Right cardiac atrium (tissue), 5 donors: ENCODE results near the gene PRRT1. TPM values are rescaled to one million over a fixed set of nuclear protein-coding genes. Genes with fewer than 3 reads are reported as not detected.
A peak's percentile ranks its signal among the peaks of the same experiment; 100 is the strongest.

ENCODE experiments used
- ATAC-seq, 2 donors: fragments of 200-7000 bp; cut with Tn5 transposase; one replicate each; pipeline versions ENCODE4 v1.8.0 to v1.9.1; 2020; ENCODE audit warnings: moderate library complexity in 2 of 2, mild to moderate bottlenecking in 1 of 2
- DNase-seq, 3 donors: peaks; one replicate each; pipeline ENCODE4 v3.0.0-alpha.2; 2020
- H3K27ac ChIP-seq: one replicate; pipeline ENCODE4 v1.5.1; 2013; ENCODE audit warnings: mild to moderate bottlenecking, low read length, control low read depth, moderate library complexity
- H3K27me3 ChIP-seq: one replicate; pipeline ENCODE4 v1.6.1; 2013; ENCODE audit not compliant: control insufficient read depth, insufficient read depth
- H3K4me1 ChIP-seq: one replicate; pipeline ENCODE4 v1.6.1; 2013; ENCODE audit warnings: low read length; ENCODE audit not compliant: control insufficient read depth, insufficient read depth
- H3K4me3 ChIP-seq: one replicate; pipeline ENCODE4 v1.5.1; 2013; ENCODE audit warnings: low read length, control low read depth
- H3K9me3 ChIP-seq: one replicate; pipeline ENCODE4 v1.6.1; 2013; ENCODE audit warnings: low read length; ENCODE audit not compliant: control insufficient read depth
- WGBS: extraction: QIAGEN DNeasy Blood & Tissue Kit; methylation state at CpG from one replicate; pipeline ENCODE4 v1.1.7; 2013; 5-methylcytosine and 5-hydroxymethylcytosine counted together
- intact Hi-C, 4 donors: fragments of 100-400 bp; cut with DNase I; formaldehyde crosslinking; loops; one replicate each; pipeline versions ENCODE4 v1.11.0 to v1.14.0; 2022 to 2023
- polyA plus RNA-seq: library from polyadenylated mRNA; stranded (reverse); fragments of 200-250 nt; gene quantifications from one replicate; pipeline ENCODE4 v1.2.3, GENCODE V29; 2013
- total RNA-seq, 4 donors: library from RNA; stranded (reverse); fragmentation: NEBNext Ultra II Directional; extraction: Animal tissue kit (Norgen Biotek cat#: 25700); gene quantifications; one replicate each; pipeline ENCODE4 v1.2.1, GENCODE V29; 2021
- donor health status: healthy with polysubstance abuse.
- donor health status: DM: no; HTN: yes; CAD: no.
- donor health status: DM: no; HTN: no; CAD: no.
- donor health status: DM: no; HTN: yes; CAD: no; lungs with severe emphysema.
- donor health status: DM: yes; HTN: yes; CAD: no.

PRRT1 gene
- total and polyA plus RNA-seq, 5 donors: 1.5 to 3.3 (median 1.9) TPM

DNA sequence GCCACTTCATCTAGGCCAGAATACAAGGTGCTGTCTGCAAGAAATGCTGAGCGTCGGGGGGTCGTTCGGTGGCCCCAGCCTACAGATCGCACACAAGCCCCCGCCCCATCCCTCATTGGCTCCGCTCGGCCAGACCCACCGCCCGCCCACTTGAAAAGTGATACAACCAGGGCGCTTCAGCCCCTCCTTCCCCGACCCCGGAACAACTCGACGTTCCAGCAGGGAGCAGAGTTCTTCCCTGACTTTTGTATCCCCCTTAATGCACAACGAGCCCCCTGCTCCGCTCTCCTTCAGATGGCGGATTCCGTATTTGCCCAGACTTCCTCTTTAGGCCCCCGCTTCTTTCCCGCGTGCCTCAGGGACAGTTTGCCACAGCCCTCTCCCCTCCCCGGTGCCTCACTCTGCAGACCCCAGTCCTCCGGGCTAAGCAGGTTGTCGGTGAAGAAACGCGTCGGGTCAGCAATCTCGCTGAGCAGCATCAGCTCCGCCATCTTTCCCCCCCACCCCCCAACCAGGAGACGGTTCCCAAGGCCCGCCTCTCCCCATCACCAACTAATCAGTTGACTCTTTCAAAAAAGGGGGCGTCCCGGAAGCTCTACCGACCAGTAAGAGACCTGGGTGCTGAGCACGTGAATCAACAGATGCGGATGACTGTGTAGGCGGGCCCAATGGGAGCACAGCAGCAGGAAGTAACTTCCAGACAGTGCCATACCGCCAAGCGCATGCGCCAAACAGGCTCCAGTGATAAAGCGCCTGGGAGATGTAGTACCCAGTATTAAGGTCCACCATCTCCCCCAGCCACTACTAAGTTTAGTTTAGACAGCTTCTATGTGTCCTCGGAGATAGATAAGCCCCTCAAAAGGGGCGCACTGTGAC is 23.8 kb downstream of the PRRT1 start, which contains the start of gene ATF6B:
Gene ATF6B (minus strand): TSS at position 530 of the 876 bp plus-strand sequence. CDS start 39 bp downstream, at position 491.
- peak within 1 kb of the TSS; percentile 97 for H3K27ac ChIP-seq
- no peaks in the 10 kb centered on the region for H3K9me3 ChIP-seq
- ATAC-seq: peak; percentile 96 to 97
- peak within 1 kb of the TSS; percentile 98 for H3K4me3 ChIP-seq
- peak; percentile 99 for DNase-seq
- peaks cover 21% of the 10 kb centered on the region for H3K4me1 ChIP-seq
- WGBS: under 1% methylated on average over 44 of the region's 44 CpGs
- intact Hi-C loops: loop anchor here in 2 of 4 donors (5.0 to 10.0 kb wide), 2 partner anchors 47 to 69 kb away; partner anchors contain the start of genes AGPAT1 (in 1 of the 2) and RNF5 (in 1 of the 2)
- no peaks in the 10 kb centered on the region for H3K27me3 ChIP-seq

DNA sequence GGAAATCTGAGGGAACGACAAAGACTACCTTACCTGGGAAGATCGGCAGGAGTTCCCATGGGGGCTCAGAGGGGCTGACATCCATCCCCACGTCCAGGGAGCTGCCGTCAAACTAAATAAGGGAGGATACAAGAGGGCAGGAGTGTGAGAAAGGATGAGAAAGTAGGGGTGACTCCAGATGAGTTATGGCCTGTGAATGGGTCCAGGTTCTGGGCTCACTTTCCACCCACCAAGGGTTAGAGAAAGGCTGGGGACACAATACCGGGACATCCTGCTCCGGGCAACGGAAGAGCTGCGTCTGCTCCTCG is 24.4 kb downstream of the PRRT1 start:
- Histone ChIP-seq H3K27ac (peak overlapping the region; percentile 97), H3K4me1 (peaks cover 21% of the 10 kb centered on the region), H3K9me3 (no peaks in the 10 kb centered on the region), H3K4me3 (peak overlapping the region; percentile 98), H3K27me3 (no peaks in the 10 kb centered on the region)
- ATAC-seq (no peak), DNase-seq (no peak)
- 5% methylated on average over 9 of the region's 9 CpGs for WGBS
- intact Hi-C loops: loop anchor here in 2 of 4 donors (5.0 to 10.0 kb wide), 2 partner anchors 47 to 70 kb away; partner anchors contain the start of genes AGPAT1 (in 1 of the 2) and RNF5 (in 1 of the 2)

DNA sequence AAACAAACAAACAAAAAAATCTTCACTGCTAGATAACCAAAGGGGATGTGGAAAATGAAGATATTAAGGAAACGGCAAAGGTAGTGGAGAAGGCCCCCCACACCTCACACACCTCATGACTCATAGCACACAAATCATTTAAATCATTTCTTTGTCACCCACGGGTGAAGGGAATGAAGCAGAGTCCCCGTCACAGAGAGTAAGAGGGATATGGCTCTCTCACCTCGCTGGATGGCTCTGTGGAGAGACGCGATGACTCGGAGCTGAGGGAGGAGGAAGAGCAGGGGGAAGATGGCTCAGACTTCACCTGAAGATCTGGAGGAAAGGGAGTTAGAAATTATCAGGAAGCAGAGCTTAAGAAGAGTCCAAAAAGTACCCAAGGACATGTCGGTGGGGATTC is 24.9 kb downstream of the PRRT1 start:
- Histone ChIP-seq H3K27ac (no peak overlapping the region), H3K4me3 (peak overlapping the region; percentile 98), H3K4me1 (peaks cover 21% of the 10 kb centered on the region), H3K9me3 (no peaks in the 10 kb centered on the region), H3K27me3 (no peaks in the 10 kb centered on the region)
- DNase-seq (no peak), ATAC-seq (no peak)
- WGBS: 63% methylated on average over 8 of the region's 8 CpGs
- intact Hi-C loops: loop anchor here in 2 of 4 donors (5.0 to 10.0 kb wide), 2 partner anchors 48 to 70 kb away; partner anchors contain the start of genes AGPAT1 (in 1 of the 2) and RNF5 (in 1 of the 2)

DNA sequence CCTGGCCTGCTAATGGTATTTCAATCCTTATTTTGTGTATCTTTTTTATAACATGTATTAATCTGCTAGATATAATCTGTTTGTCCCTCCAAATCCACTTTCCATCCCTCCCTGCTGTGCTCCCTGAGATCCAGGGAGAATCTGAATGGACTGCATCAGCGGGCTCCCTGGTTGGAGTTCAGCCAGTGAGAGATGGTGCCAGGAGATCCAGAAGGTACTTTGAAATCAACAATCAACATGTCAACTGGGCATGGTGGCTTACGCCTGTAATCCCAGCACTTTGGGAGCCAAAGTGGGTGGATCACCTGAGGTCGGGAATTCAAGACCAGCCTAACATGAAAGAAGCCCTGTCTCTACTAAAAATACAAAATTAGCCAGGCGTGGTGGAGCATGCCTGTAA is 28.1 kb downstream of the PRRT1 start:
- ATAC-seq (no peak), DNase-seq (no peak)
- WGBS: 84% methylated on average over 4 of the region's 4 CpGs
- H3K4me3 ChIP-seq: no peak overlapping the region
- intact Hi-C loops: loop anchor here in 1 of 4 donors (10.0 kb wide), 1 partner anchor 51 kb away; the partner anchor contains the start of genes AGPAT1 and RNF5
- H3K27ac ChIP-seq: no peak overlapping the region
- H3K4me1 ChIP-seq: peaks cover 12% of the 10 kb centered on the region
- no peaks in the 10 kb centered on the region for H3K27me3 ChIP-seq
- H3K9me3 ChIP-seq: no peaks in the 10 kb centered on the region

DNA sequence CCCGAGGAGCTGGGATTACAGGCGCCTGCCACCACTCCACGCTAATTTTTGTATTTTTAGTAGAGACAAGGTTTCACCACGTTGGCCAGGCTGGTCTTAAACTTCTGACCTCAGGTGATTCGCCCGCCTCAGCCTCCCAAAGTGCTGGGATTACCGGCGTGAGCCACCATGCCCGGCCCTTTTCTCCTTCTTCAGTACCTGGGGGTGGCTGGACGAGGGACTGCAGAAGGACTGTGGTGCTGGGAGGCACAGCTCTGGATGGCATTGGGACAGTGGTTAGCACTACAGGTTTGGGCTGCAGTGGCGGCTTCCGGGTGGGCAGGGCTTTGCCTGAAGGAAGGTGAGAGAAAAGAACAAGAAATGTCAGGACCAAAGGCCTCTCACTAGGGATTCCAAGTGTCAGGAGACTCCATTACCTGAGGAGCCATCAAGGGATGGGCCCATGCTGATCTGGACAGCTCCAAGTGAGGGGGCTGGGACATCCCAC is 31.1 kb downstream of the PRRT1 start:
- ATAC-seq (no peak), DNase-seq (no peak)
- H3K27me3 ChIP-seq: no peaks in the 10 kb centered on the region
- H3K27ac ChIP-seq: no peak overlapping the region
- H3K4me1 ChIP-seq: no peaks in the 10 kb centered on the region
- H3K9me3 ChIP-seq: no peaks in the 10 kb centered on the region
- H3K4me3 ChIP-seq: no peak overlapping the region
- 96% methylated on average over 12 of the region's 12 CpGs for WGBS
- intact Hi-C loops: loop anchor here in 1 of 4 donors (10.0 kb wide), 1 partner anchor 54 kb away; the partner anchor contains the start of genes AGPAT1 and RNF5

DNA sequence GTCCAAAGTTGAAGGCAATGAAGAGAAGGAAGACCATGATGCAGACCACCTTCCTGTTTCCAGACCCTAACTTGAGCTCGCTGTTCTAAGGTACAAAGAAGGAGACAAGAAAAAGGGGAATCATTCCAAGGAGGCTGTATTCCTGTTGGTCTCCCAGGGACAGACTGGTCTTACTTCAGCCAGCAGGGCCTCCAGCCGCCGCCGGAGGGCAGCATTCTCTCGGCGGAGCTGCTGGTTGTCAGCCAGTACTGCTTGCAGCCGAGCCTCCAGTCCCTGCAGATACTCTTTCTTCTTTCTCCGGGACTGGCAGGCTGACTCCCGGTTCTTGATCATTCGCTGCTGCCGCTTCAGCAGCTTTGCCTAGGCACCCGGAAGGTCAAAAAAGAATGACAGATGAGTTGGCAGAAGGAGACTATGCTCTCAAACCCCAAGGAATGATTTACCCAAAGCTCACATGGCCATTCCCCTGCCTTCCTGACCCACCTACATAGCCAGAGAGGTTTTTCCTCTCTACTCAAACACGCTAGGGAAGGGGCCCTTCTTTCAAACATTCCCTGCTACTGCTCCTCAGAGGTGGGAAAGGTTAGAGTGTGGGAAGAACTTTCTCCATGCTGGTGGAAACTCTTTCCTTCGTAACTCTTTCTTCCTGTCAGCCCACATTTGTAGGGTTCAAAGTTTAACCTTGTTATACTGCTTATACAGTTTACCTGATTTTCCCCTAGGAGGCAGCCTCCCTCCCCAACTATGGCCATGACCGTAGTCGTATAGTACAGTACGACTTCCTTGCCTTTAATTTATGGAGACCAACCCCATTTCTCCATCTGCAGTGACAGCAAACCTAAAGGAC is 32.7 kb downstream of the PRRT1 start:
- H3K27me3 ChIP-seq: no peaks in the 10 kb centered on the region
- DNase-seq: peak; percentile 88 to 95 (median 94)
- no peaks in the 10 kb centered on the region for H3K4me1 ChIP-seq
- 18% methylated on average over 17 of the region's 17 CpGs for WGBS
- ATAC-seq: peak; percentile 74 to 76
- H3K27ac ChIP-seq: no peak overlapping the region
- H3K4me3 ChIP-seq: no peak overlapping the region
- no peaks in the 10 kb centered on the region for H3K9me3 ChIP-seq
- intact Hi-C loops: no loop called here

DNA sequence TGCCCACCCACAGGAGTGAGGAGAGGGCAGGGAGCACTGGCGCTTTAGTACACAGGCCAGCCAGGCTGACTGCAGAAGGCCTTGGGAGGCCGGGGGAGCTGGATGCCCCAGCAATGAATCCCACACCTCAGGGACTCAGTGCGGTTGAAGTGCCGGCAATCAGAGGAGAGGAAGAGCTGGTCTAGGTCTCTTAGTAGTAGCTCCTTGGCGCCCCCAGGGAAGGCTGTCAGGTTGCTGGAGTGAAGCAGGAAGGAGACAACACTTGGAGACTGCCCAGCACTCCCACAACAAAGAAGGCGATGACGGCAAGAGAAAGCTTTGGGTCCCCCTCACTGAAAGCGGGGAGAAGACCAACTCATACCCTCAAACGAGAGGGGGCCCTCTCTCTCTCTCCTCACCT is 34.3 kb downstream of the PRRT1 start:
- Histone ChIP-seq H3K27me3 (no peaks in the 10 kb centered on the region), H3K4me1 (peaks cover 9% of the 10 kb centered on the region), H3K4me3 (no peak overlapping the region), H3K9me3 (no peaks in the 10 kb centered on the region), H3K27ac (no peak overlapping the region)
- intact Hi-C loops: no loop called here
- ATAC-seq: no peak
- DNase-seq: peak in 1 of 3 donors; percentile 47
- 79% methylated on average over 9 of the region's 9 CpGs for WGBS

DNA sequence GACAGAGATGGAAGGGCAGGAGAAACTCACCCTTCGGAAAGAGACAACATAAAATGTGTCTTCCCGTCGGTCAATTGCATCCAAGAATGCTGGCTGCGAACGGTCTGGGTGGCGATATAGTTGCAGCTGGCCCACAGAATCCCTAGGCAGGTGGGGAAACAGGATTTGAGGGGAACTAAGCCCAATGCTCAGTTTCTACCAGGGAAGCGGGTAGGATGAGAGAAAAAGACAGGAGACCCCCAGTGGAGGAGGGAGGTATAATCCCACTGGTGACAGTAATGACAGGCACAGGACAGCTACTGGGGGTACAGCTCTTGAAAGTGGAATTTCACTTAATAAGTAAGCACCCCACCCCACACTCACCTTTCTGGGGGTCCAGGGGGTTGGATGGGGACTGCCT is 35.1 kb downstream of the PRRT1 start:
- no peak overlapping the region for H3K4me3 ChIP-seq
- DNase-seq (no peak), ATAC-seq (no peak)
- 80% methylated on average over 7 of the region's 7 CpGs for WGBS
- H3K9me3 ChIP-seq: no peaks in the 10 kb centered on the region
- intact Hi-C loops: no loop called here
- H3K4me1 ChIP-seq: peaks cover 13% of the 10 kb centered on the region
- no peaks in the 10 kb centered on the region for H3K27me3 ChIP-seq
- H3K27ac ChIP-seq: no peak overlapping the region

DNA sequence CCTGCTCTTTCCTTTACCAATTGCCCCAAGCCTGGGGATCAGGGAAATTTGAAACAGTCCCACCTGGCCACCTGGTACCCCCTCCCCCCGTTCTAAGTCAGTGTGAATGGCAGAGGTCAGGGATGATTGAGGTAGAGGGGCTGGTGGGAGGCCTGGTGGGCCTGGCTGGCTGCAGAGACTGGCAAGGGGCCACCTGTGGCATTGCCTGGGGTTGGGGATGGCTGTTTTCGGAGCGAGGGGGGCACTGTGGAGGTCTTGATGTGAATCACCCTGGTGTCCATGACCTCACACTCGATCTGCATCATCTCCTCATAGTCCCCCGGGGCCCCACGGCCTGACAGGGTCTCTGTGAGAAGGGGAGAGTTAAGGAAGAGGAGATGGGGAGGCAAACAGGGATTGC is 36.1 kb downstream of the PRRT1 start:
- Histone ChIP-seq H3K4me3 (no peak overlapping the region), H3K4me1 (peaks cover 22% of the 10 kb centered on the region), H3K9me3 (no peaks in the 10 kb centered on the region), H3K27me3 (no peaks in the 10 kb centered on the region), H3K27ac (no peak overlapping the region)
- ATAC-seq (no peak), DNase-seq (peak in 1 of 3 donors; percentile 52)
- 82% methylated on average over 6 of the region's 6 CpGs for WGBS
- intact Hi-C loops: no loop called here

DNA sequence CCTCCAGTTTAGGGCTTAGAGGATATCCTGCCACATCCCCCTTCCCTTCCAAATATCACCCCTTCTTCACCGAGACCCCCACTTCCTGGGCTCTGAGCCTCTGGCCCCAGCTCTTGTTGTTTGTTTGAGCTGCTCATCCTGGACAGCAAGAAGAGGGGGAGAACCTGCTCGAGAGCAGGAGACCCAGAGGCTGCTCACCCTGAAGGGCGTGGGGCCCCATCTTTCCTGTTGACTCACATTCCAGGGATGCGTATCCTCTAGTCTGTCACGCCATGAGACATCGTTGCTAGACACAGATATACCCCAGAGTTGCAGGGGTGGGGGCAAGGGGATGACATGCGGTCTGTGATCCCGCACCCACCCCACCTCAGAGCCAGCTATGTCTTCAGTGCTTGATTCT is 36.9 kb downstream of the PRRT1 start:
- Histone ChIP-seq H3K27ac (peak overlapping the region; percentile 49), H3K4me3 (no peak overlapping the region), H3K9me3 (no peaks in the 10 kb centered on the region), H3K4me1 (peaks cover 24% of the 10 kb centered on the region), H3K27me3 (no peaks in the 10 kb centered on the region)
- DNase-seq (peak in 1 of 3 donors; percentile 53), ATAC-seq (no peak)
- WGBS: 66% methylated on average over 8 of the region's 8 CpGs
- intact Hi-C loops: no loop called here
